Mucosa of gallbladder (tissue), 1 donor: ENCODE measurements around the gene CCDC8. TPM values are rescaled to one million over a fixed set of nuclear protein-coding genes. Genes with fewer than 3 reads are reported as not detected.
A peak's percentile ranks its signal among the peaks of the same experiment; 100 is the strongest.
"Not testable (repeated sequence)": the region's sequence is repeated elsewhere in the genome, so short reads cannot be mapped to it uniquely, and the experiment has no call there.

Experiments used
- DNase-seq: peaks from one replicate; pipeline ENCODE4 v3.0.0-alpha.2; 2020; ENCODE audit warnings: low spot score
- total RNA-seq: library from RNA; stranded (reverse); gene quantifications from one replicate; pipeline ENCODE4 v1.2.1, GENCODE V29; 2021
- donor health status: DM: no; HTN: no; CAD: no.

Gene CCDC8
- total RNA-seq, 1 donor from 2014 or later: 8.5 TPM

GRCh38 chr19:46428239-46429135 is 15.1 kb upstream of the CCDC8 start, which contains the start of gene PNMA8C:
Gene PNMA8C (minus strand): TSS chr19:46428936. CDS start chr19:46428359, 577 bp downstream.
- peak; percentile 55 for DNase-seq

- no peak for DNase-seq
These were observed 14.2 kb upstream of the CCDC8 start for GRCh38 chr19:46427518-46428045.

GRCh38 chr19:46426506-46427162 is 13.3 kb upstream of the CCDC8 start:
- DNase-seq: peak; percentile 75

- peak; percentile 57 for DNase-seq
These were observed 12.7 kb upstream of the CCDC8 start for GRCh38 chr19:46426035-46426505.

GRCh38 chr19:46423188-46423587 is 9.8 kb upstream of the CCDC8 start:
- DNase-seq: no peak

GRCh38 chr19:46422344-46422743 is 9.0 kb upstream of the CCDC8 start:
- no peak for DNase-seq

- DNase-seq: no peak
These were observed 6.7 kb upstream of the CCDC8 start for GRCh38 chr19:46420056-46420455.

- DNase-seq: peak; percentile 70
These were observed 2.7 kb upstream of the CCDC8 start for GRCh38 chr19:46415804-46416709.

- DNase-seq: not testable (repeated sequence)
These were observed 1.5 kb upstream of the CCDC8 start for GRCh38 chr19:46414899-46415298.

- DNase-seq: no peak
These were observed 608 bp downstream of the CCDC8 start for GRCh38 chr19:46412650-46413261.

GRCh38 chr19:46411925-46412649 is 1.3 kb downstream of the CCDC8 start:
- no peak for DNase-seq

GRCh38 chr19:46411088-46411924 is 2.1 kb downstream of the CCDC8 start:
- no peak for DNase-seq

GRCh38 chr19:46410205-46411087 is 2.9 kb downstream of the CCDC8 start:
- no peak for DNase-seq

- no peak for DNase-seq
These were observed 4.2 kb downstream of the CCDC8 start for GRCh38 chr19:46409191-46409590.

GRCh38 chr19:46408664-46409039 is 4.7 kb downstream of the CCDC8 start:
- peak; percentile 53 for DNase-seq

- DNase-seq: no peak
These were observed 5.3 kb downstream of the CCDC8 start for GRCh38 chr19:46407856-46408663.

GRCh38 chr19:46406976-46407375 is 6.4 kb downstream of the CCDC8 start:
- no peak for DNase-seq
